ENCODE data around the gene RNASE7.
A peak's percentile ranks its signal among the peaks of the same experiment; 100 is the strongest.

The RNASE7 gene

DNA sequence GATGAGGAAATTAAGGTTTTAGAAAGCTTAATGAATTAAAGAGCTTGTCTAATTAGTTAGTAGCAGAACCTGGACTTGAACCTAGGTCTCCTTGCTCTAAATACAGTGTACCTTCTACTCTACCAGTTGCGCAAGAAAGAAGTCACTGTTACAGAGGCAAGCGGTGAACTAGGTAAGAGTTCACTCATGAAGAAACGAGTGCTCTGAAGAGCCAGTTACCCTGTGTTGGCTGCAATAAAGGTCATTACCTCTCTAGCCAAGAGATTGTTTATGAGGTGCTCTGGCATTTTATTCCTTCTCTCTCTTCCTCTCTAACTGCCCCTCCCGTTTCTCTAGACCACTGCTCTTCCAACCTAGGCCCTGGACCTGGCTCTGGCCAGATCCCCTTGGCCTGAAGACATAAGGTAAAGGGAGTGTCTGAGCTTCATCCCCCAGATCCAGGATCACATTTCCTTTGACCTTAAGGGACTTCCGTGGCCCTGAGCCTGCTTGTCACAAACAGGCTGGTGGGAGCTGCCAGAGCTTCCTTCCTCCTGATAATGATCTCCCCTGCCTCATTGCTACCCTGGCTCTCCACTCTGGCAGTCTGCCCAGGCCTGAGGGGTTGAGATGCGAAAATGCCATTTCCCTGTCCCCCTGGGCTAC, 1.9 kb downstream of the RNASE7 start:
- DNase-seq: no peak

DNA sequence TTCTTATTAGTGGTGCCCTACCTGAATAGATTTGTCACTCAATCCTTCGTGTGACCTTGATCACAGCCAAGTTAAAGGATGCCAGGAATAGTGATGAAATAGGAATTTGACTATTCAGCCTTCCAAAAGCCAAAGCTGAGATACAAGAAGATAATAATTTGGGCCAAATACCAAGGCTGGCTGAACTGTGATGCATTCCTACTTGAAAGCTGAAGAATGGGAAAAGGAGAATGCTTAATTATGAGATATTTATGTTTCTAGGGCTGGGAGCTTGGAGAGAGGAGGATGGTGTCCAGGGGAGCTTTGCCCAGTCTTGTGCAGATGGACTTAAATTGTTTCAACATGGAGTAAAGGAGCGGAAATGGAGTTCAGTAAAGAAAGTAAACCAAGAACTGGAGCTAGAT, 5.2 kb downstream of the RNASE7 start:
- no peak for DNase-seq

DNA sequence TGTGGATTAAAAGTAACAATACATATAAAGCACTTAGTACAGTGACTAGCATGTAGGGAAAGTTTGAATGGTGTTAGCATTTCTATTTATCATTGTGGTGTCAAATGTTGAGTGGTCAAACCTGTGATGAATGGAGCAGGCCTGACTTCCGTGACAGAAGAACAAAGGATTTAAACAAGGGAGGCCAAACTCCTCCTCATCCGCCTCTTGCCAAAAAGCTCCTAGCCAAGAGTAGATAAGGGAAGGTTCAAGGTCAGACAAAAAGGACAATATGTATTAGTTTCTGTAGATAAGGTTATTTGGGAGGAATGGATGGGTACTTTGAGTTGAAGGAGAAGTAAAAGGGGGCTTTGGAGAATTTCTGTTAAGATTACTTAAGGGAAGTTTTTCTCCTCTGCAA, 6.5 kb downstream of the RNASE7 start:
- no peak for DNase-seq

DNA sequence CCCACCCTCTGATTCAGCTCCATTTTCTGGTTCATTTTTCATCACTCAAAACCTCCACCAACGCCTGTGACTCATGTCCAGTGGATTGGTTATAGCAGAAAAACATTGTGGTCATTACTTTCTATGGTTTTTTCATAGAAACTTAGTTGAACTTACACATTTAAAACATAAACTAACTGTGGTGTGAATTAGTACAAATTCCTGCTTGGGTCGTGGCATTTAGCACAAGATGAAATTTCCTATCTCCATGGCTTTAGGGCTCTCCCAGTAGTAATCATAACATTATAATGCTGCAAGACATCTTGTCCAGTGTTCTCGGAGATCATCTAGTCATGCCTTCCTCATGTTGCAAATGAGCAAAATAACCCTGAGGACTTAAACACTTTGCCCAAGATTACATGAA, 7.1 kb downstream of the RNASE7 start:
- DNase-seq: no peak

DNA sequence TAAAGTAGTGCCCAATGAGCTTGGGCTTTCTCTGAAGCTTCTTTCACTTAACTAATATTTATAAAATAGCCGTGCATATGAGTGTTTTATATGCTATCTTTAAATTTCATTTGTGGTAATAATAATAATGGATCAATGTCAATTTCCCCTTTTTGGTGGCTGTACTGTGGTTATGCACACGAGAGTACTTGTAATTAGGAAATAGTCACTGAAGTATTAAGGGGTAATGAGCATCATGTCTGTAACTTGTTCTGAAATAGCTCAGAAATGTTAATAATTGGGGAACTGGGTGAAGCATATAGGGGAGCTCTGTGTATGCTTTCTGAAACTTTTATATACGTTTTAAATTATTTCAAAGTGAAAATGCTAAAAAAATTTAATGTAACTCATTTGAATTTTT, 8.4 kb downstream of the RNASE7 start:
- DNase-seq: no peak

DNA sequence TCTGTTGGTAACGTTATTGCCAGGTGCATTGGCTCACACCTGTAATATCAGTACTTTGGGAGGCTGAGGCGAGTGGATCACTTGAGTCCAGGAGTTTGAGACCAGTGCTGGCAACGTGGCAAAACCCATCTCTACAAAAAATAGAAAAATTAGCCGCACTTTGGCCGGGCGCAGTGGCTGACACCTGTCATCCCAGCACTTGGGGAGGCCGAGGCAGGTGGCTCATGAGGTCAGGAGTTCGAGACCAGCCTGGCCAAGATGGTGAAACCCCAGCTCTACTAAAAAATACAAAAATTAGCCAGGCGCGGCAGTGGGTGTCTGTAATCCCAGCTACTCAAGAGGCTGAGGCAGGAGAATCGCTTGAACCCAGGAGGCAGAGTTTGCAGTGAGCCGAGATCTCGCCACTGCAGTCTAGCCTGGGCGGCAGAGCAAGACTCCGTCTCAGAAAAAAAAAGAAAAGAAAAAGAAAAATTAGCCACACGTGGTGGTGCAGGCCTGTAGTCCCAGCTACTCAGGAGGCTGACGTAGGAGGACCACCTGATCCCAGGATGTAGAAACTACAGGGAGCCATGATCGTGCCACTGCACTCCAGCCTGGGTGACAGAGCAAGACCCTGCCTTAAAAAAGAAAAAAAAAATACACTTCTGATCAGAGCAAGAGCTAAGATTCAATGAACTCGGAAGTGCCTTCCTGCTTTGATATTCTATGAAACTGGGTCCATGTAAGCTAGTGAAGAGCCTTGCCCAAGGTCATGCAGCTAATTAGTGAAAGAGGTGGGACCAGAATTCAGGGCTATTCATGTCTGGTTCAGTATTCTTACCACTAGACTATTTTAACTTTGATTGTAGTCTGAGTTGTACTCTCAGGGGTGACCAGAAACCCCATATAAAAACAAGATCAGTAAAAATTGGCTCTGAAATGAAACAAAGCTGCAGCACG, 11.3 kb downstream of the RNASE7 start:
- no peak for DNase-seq

DNA sequence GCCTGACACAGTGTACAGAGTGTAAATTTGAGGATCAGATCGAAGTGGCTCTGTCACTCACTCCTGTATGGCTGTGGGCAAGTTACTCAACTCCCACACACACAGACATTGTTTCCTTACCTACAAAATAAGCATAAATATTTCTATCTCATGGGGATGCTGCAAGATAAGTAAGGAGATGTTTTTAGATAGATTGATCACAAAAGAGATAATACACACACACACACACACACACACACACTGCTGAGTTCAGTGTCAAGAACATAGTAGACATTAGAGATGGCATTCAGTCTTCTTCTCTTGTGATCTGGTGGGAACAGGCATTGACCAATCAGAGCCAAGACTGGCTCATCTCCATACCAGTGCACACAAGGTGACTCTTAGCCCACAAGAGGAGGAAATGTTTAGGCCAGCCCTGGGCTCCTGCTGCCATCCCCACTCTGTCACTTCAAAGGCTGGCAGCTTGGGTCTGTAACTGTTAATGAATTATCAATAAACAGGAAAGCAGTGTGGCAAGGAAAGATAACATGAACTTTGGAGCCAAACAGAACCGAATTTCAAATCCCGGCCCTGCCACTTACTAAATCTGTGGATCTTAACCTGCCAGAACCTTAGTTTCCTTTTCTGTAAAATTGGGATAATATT, 12.1 kb downstream of the RNASE7 start:
- no peak for DNase-seq

DNA sequence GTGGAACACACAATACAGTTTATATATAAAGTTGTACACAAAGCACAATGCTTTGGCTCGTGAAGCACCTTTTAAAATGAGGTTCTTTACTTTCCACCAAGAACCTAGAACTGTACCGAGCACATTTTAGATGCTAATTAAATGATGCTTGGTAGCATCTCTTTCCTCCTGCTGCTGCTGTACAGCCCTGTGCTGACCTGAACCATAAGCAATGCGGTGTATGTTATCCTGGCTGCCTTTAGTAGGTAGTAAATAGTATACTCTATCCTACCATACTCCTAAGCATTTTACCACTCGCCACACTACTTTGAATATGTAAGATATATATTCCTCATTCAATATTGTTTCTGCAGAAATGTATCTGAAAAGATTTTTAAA, 12.6 kb downstream of the RNASE7 start:
- no peak for DNase-seq

DNA sequence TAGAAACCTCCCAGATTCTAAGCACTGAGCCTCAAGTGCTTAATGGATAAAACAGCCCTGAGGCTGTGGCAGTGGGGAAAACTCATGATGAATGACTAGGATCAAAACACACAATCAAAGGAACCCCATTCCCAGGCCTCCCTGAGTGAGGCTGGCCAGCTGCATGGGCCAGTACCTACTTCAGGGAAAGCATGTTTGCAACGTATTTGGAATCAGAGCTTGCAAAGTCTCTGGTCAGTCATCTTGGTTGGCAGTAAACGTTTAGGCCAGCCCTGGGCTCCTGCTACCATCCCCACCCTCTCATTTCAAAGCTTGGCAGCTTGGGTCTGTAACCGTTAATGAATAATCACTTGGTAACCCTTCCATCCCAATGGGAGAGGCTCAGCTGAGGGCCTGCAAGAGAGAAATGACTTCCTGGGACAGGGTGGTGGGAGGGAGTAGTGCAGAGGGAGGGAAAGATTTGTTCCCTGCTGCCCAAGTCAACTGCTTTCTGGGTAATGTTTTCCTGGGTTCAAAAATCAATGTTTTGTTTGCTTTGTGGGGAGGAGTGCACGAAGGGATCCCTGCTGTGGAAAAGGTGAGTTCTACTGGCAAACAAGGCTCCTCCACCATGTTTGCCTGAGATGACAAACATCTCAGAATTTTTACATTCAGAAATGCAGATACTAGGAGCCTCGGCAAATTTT, 13.4 kb downstream of the RNASE7 start:
- DNase-seq: no peak

DNA sequence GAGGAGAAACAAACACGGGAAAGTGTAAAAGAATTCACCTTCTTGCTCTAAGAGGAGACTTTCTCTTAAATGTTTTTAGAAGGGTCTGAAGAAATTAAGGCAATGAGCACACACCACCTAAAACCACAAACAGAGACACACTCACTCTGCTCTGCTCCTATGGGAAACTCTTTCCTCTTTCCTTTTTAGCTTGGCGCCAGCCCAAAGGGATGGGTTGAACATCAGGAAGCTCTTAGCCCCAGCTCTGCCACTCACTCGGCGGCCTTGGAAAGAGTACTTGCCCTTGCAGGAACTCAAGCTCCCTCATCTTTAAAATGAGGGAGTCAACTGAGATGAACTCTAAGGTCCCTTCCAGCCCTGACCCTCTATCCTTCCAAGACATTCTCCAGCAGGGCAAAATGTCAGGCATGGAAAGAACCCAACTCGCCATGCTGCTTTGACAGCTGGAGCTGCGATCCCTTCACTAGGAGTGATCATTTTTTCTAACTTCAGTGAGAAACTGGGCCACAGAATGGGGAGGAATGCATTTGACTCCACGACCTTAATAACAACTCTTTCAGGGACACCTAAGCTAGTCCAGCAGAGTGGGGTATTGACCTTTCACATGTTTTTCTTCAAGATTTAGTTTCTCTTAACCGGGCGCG, 14.5 kb downstream of the RNASE7 start:
- no peak for DNase-seq

DNA sequence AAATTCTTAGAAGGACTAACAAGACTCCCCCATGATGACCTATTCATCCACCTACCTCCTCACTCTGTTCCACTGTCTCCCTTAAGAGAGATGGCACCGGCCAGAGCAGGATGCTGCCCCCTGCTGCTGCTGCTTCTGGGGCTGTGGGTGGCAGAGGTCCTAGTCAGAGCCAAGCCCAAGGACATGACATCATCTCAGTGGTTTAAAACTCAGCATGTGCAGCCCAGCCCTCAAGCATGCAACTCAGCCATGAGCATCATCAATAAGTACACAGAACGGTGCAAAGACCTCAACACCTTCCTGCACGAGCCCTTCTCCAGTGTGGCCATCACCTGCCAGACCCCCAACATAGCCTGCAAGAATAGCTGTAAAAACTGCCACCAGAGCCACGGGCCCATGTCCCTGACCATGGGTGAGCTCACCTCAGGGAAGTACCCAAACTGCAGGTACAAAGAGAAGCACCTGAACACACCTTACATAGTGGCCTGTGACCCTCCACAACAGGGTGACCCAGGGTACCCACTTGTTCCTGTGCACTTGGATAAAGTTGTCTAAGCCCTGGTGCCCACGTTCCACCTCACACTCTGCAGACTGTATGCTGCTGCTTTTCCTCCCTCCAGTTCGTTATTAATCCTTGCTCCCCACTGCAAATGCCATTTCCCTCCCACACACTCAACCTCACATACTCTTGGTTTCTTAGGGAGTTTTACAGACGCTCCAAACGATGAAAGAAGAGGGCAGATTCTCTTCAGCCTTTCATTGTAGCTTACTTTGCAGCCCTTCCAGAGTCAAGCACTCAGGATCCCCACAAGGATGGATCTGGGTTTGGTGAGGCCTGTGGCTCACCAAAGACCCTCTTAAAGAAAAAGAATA, 15.9 kb downstream of the RNASE7 start, which contains the start of gene RNASE8:
Gene RNASE8 (plus strand): TSS at position 20 of the 873 bp plus-strand sequence. CDS start 71 bp downstream, at position 91.
- DNase-seq: peak; percentile 20

DNA sequence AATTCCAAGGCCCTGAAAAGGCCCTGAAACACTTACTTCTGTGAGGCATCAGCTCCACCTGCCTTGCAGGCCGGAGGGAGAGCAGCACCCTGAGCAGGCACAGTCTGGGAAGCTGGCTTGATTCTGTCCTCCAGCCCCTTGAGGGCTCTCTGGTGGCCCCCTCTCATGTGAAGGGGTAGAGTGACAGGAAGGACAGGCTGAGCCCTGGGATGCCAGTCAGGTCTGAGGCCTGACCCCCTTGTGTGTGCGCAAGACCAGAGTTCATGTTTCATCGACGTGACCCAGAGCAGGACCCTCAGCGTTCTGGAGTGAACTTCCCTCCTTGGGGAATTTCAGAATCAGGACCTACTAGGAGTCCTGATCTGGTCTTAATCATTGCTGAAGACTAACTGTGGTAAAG, 16.7 kb downstream of the RNASE7 start:
- no peak for DNase-seq

DNA sequence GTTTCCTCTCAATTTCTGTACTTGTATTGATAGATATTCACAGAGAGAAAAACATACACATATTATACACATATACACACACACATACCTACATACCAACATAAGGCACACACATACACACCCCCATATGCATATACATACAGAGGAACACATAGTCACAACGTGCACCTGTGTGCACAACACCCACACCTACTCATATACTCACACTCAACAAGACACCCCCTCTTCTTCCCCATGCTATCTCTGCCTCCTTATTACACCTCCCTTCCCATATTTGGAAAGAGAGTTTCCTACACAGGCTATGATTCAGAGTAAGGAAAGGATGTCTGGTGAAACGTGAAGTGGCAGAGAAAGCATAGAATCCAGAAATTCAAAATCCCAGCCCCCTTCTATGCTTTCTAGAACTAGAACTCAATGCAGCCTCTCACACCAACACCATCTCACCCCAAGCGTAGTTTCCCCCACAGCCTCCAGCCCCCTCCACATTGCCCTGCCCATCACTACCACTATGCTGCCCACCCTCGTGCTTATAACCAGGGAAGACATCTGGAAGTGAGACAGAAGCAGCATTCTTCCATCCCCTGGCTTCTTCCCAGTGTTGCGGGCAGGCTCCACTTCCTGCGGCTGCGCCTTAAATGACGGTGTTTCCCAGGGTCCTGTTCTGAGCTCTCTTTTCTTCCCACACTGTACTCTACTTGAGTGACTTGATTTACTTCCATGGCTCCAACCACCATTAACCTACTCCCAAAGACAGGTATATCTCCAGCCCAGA, 17.9 kb downstream of the RNASE7 start:
- peak; percentile 26 for DNase-seq

DNA sequence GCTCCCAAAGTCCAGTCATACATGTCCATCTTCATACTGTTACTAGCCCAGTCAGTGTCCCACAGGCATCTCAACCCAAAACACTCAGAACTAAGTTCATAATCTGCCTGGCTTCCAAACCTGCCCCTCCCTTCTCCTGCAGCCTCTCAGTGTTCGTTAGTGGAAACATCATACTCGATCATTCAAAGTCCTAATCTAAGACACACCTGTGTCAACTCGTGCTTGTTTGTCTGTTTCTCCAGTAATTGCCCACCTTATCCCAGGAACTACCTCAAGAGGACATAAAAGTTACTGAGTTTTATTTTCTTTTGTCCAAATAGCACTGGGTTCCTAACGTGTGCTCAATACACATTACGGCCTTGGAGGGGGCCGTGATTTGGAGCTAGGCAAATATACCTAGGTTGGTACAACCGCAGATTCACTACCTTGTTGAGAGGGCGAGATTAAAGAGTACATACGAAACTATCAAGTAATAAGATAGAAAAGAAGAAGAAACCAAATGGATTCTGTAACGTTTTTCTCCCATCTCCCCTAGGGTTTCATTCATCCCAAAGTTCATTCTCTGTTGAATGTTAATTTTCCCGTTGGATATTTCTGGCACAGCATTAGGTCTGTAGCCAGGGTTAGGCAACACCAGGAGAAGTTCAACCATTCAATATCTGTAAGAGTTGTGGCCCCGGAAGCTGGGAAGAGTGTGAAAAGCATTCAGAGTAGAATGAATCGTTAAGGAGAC, 18.6 kb downstream of the RNASE7 start:
- no peak for DNase-seq

DNA sequence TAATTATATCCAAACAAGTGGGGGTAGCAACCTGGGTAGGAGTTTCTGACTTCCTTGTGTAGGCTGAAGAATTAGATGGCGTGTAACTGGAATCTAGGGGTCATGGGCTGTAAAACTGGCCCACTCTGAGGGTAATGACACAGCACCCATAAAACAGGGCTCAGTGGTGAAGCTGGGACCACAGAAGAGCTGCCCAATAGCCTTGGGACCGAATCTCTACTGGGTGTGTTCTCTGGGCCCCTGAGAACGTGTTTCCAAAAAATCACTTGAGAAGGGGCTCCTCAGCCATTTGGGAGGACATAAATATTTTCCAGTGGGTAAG, 19.1 kb downstream of the RNASE7 start:
- DNase-seq: no peak

DNA sequence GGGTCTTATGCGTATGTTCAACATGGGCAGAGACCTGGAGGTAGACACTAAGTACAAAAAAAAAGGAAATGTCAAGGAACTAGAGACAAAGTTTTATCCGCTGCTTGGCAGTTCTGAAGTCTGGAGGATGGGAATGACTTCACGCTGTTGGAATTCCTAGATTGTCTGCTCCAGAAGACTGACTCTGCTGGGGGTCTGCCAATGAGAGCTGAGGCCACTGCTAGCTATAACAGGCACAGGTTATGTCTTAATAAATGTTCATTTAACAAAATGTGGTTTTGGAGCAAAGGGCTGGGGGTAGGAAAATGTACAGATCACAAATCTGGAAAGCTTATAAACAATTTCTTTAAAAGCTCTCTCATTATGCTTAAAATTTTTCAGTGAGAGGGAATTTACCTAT, 21.3 kb downstream of the RNASE7 start:
- peak; percentile 93 for DNase-seq

DNA sequence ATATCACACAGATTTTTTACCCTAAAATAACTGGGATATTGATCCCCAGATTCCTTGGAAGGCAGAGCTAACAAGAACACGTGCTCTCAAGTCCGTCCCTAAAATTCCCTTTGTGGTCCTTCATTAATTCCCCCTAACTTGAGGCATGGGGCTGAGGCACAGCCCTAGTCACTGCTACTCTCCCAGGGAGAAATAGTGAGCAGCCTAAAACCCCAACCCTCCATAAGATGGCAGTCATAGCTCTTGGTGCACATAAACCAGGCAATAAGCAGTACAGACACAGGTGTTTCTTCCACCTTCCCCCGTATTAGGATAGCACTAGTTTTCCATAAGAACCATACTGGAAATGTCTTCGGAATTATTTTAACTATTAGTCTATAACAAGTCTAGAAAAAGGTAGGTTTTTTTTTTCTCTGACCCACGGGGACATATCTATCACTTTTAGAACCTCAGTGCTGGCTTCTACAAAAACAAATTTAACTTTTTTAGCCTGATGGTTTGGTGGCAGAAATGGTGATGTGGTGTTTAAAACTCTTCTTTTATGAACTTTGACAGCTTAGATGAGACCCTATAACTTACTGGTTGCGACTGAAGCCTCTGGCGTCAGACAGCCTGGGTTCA, 24.8 kb downstream of the RNASE7 start:
- no peak for DNase-seq

DNA sequence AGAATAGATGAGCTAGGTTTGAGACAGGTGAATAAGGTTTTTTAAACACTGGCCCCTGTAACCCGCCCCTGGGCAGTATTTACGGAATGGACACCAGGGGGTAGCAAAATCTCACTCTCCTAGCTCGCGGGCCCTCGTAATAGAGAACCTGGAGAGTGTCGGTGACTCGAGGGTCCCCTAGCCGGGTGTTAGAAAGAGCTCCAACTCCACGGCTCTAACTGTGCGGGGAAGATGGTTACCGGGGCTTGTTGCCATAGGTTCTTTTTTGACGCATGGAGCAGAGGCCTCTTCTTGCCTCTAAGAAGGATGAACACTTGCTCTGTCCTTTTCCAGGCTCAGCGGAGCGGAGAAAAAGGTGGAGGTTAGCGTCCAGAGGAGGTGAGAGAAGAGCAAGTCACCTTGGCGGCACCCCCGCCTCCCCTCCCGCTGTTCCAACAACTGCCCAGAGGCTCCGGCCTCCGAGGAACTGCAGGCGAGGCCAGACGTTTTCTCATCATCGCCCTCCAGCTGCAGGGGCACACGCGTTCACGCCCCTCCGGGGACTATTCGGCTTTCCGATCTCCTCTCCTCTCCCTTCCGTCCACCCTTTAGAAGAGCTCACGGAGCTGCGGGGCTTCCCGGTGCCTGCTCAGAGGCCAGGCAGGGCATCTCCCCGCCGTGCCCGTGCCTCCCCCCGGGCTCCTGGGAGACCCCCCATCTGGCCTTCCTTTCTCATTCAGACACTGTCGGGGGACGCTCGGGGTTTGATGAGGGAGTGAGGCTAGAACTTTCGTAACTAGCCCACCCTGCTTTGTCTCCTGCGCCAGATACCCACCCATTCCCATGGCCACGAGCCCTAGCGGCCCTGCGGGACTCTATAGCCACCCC, 26.6 kb downstream of the RNASE7 start:
- DNase-seq: peak; percentile 56
